Fibroblast of villous mesenchyme (primary cell): Measurements from ENCODE around the gene FSIP1. TPM values are rescaled to one million over a fixed set of nuclear protein-coding genes. Genes with fewer than 3 reads are reported as not detected.

Experiments
- DNase-seq: peaks from one replicate; pipeline ENCODE4 v3.0.0-alpha.2; 2010; ENCODE audit warnings: low read depth
- H3K4me3 ChIP-seq: 2 replicates; pipeline ENCODE4 v1.5.1; 2011; ENCODE audit warnings: low read depth, mild to moderate bottlenecking, low read length
- total RNA-seq: library from RNA; depleted of rRNA; stranded (reverse); fragments of >200 nt; gene quantifications from 2 replicates; pipeline ENCODE4 v1.2.3, GENCODE V29; 2012
- TF ChIP-seq, protein P1 (sequence below): IDR thresholded peaks from 2 replicates; pipeline ENCODE4 v1.5.1; 2012; ENCODE audit warnings: low read depth, mild to moderate bottlenecking, low read length; ENCODE audit not compliant: insufficient read depth

FSIP1 gene
- total RNA-seq, 1 donor: 2.6 TPM

DNA sequence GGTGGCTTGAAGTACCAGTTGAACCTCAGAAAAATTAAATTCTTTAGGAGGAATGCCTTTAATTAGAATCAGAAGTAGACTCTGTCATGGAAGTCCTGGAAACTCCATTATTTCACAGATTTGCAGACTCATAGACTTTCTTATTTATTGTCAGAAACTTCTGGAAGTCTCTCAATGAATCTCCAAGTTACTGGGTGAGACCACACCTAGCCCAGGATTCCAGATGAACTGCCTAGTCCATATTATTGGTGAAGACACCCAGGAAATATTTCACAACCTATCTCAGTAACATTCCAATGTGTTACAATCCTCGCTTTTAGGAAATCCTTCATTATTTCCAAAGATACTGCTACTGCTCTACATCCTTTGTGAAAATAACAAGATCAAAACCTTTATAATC, 208.2 kb downstream of the FSIP1 start:
- TF ChIP-seq, protein P1, sequence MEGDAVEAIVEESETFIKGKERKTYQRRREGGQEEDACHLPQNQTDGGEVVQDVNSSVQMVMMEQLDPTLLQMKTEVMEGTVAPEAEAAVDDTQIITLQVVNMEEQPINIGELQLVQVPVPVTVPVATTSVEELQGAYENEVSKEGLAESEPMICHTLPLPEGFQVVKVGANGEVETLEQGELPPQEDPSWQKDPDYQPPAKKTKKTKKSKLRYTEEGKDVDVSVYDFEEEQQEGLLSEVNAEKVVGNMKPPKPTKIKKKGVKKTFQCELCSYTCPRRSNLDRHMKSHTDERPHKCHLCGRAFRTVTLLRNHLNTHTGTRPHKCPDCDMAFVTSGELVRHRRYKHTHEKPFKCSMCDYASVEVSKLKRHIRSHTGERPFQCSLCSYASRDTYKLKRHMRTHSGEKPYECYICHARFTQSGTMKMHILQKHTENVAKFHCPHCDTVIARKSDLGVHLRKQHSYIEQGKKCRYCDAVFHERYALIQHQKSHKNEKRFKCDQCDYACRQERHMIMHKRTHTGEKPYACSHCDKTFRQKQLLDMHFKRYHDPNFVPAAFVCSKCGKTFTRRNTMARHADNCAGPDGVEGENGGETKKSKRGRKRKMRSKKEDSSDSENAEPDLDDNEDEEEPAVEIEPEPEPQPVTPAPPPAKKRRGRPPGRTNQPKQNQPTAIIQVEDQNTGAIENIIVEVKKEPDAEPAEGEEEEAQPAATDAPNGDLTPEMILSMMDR: no peak
- DNase-seq: peak; percentile 42
- H3K4me3 ChIP-seq: no peak overlapping the region

DNA sequence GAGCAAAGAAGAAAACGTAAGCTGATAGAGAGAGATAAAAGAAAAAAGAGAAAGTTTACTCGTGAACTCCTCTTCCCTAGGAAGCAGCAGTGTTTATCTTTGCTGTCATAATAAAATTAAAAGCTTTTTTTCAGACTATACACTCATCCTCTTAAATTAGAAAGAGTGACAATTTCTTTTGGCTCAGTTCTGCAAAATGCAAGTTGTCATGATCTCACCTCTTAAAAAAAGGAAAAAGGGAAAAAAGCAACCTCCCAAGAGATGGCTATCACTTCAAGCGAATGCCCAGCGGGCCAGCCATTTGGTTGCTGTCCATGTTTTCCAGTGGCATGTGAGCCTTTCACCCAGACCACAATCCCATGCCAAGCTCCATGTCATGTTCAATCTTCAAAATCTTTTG, 208.8 kb downstream of the FSIP1 start:
- TF ChIP-seq, protein P1: no peak
- peak; percentile 23 for DNase-seq
- H3K4me3 ChIP-seq: no peak overlapping the region

DNA sequence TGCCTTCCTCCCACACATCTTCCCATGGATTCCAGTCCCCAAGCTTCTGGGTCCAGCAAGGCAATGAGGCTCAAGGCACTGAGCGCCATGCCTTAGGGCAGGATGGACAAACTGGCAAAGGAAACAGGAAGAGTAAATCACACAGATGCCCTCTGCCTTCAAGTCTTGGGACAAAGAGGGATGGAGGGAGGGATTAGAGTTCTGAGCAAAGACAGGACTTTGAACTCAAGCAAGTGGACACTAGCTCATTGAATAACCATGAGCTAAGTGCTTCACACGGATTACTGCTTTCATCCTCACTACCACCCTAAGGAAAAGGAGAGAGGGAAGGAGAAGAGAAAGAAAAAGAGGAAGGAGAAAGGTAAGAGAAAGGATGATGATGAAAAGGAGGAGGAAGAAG, 209.4 kb downstream of the FSIP1 start:
- TF ChIP-seq, protein P1: no peak
- DNase-seq: no peak
- no peak overlapping the region for H3K4me3 ChIP-seq

DNA sequence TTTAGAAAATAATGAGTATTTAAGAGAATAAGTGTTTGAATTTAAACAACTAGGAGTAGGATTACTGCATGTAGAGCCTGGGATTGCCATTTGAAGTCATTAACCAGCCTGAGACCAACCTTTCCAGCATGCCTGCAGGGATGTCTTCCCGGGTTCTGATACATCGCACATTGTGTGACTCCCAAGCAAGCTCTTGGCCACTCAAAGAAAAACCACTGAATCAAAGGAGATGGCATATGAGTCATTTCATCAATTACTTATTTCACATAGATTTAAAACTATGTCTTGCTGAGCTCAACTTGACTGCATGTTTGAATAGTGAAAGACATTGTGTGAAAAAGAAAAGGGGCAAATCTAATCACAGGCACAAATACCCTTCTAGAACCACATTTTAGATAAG, 216.8 kb downstream of the FSIP1 start:
- DNase-seq: no peak
- TF ChIP-seq, protein P1: no peak
- H3K4me3 ChIP-seq: no peak overlapping the region

DNA sequence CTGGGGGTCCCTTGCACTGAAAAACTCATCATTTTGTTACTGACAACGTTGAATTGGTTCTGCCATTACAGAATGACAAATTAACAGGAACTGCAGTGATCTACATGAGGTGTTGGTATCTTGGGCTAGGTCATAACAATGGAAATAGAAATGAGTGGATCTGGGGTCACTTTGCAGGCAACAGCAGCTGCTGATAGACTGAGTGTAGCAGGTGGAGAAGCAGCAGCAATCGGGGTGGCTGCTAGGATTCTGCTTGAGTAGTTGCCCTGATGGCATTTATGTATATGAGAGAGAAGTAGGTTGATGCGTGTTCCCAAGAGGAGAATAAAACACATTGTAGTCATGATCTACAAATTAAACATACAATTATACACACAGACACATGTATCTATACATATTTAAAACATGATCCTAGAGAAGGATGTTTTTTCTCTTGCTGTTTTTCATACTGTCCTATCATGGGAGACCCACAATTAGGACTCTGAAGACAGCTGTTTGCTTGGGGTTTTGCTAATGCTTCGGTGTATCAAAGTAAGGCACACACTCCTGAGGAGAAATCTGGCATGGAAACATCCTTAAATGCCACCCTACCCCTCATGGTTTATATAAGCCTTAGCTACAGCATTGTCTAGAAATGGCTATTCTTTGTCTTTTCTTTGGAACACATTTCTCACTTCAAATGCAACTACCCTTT, 217.5 kb downstream of the FSIP1 start:
- H3K4me3 ChIP-seq: no peak overlapping the region
- TF ChIP-seq, protein P1: no peak
- DNase-seq: no peak

DNA sequence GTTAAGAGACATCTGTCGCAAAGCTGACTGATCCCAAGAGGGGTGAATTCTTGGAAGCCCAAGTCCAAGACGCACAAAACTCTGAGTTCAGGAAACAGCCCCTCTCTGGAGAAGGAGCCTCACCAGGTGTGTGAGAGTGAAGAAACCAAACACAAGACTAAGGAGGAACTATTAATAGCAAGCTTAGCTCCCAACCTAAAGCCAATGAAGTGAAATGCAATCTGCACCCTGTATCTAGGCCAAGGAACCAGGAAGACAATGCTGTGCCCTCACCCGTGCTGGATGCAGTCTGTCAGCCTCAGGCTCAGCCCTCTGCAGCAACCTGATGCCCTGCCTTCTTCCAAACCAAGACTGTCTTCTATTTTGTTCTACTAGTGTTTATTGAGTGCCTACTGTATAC, 224.2 kb downstream of the FSIP1 start:
- no peak for DNase-seq
- no peak overlapping the region for H3K4me3 ChIP-seq
- TF ChIP-seq, protein P1: no peak

DNA sequence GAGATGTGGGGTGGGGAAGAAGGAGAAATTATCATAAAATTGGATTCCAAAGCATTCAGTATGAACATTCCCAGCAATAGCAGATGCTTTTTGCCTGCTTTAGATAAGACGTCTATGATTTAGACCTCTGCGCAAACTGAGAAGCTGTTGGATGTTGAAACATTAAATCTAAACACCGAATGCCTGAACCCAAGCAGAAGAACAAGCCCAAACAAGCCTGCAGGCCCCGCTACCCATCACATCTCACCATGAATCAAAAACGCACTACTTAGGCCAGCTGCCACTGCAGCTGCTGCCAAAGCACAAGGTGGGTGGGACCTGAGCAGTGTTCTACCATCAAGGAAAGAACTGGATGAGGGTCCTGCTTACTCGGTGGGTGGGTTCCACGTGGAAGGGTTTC, 226.2 kb downstream of the FSIP1 start:
- TF ChIP-seq, protein P1: no peak
- peak; percentile 70 for DNase-seq
- H3K4me3 ChIP-seq: no peak overlapping the region
